RWPE2 (cell line): ENCODE results near the gene GRAMD1C.
A peak's percentile ranks its signal among the peaks of the same experiment; 100 is the strongest.
"Not testable (repeated sequence)": the region's sequence is repeated elsewhere in the genome, so short reads cannot be mapped to it uniquely, and the experiment has no call there.

Experiments used
- ATAC-seq: fragments of 200-7000 bp; cut with Tn5 transposase; 3 replicates; pipeline ENCODE4 v1.9.1; 2021; ENCODE audit warnings: low read depth
- DNase-seq: peaks from one replicate; pipeline ENCODE4 v3.0.0-alpha.2; 2020; ENCODE audit warnings: low spot score
- H3K27ac ChIP-seq: fragments of 450-650 bp; 2 replicates; pipeline ENCODE4 v1.5.1; 2017; ENCODE audit warnings: mild to moderate bottlenecking; ENCODE audit not compliant: poor library complexity, severe bottlenecking
- H3K27me3 ChIP-seq: fragments of 250-450 bp; sonication (Bioruptor Pico); 2 replicates; pipeline ENCODE4 v1.5.1; 2021; ENCODE audit warnings: mild to moderate bottlenecking, moderate library complexity; ENCODE audit not compliant: insufficient read depth, poor library complexity, severe bottlenecking
- H3K36me3 ChIP-seq: fragments of 250-450 bp; sonication (Bioruptor Pico); 2 replicates; pipeline ENCODE4 v1.5.1; 2020; ENCODE audit warnings: low read depth, mild to moderate bottlenecking, moderate library complexity
- H3K4me1 ChIP-seq: fragments of 250-450 bp; sonication (Bioruptor Pico); 2 replicates; pipeline ENCODE4 v1.5.1; 2021; ENCODE audit warnings: mild to moderate bottlenecking, moderate library complexity; ENCODE audit not compliant: insufficient read depth, poor library complexity, severe bottlenecking
- H3K4me3 ChIP-seq: fragments of 250-450 bp; sonication (Bioruptor Pico); 2 replicates; pipeline ENCODE4 v1.5.1; 2021; ENCODE audit warnings: mild to moderate bottlenecking, moderate library complexity; ENCODE audit not compliant: severe bottlenecking
- H3K9me3 ChIP-seq: fragments of 250-450 bp; sonication (Bioruptor Pico); 2 replicates; pipeline ENCODE4 v1.5.1; 2021; ENCODE audit warnings: mild to moderate bottlenecking, moderate library complexity; ENCODE audit not compliant: severe bottlenecking
- CTCF ChIP-seq: fragments of 450-650 bp; IDR thresholded peaks from one replicate; pipeline ENCODE4 v1.5.1; 2017; ENCODE audit warnings: mild to moderate bottlenecking, moderate library complexity; ENCODE audit not compliant: poor library complexity, severe bottlenecking

Gene GRAMD1C

GRCh38 chr3:113850391-113850790 lies 11.8 kb downstream of the GRAMD1C start:
- H3K36me3 ChIP-seq, H3K27me3 ChIP-seq, H3K4me1 ChIP-seq, H3K4me3 ChIP-seq, H3K27ac ChIP-seq, H3K9me3 ChIP-seq, DNase-seq, ATAC-seq: not testable (repeated sequence)

- no peaks in the 10 kb centered on the region for H3K36me3 ChIP-seq
- no peaks in the 10 kb centered on the region for H3K27me3 ChIP-seq
- no peak overlapping the region for H3K4me3 ChIP-seq
- no peak for TF ChIP-seq CTCF
- H3K9me3 ChIP-seq: no peaks in the 10 kb centered on the region
- H3K27ac ChIP-seq: no peak overlapping the region
- no peak for ATAC-seq
- H3K4me1 ChIP-seq: peaks cover 9% of the 10 kb centered on the region
- DNase-seq: no peak
These were observed 13.9 kb downstream of the GRAMD1C start for GRCh38 chr3:113852506-113852905.

GRCh38 chr3:113867506-113867905 lies 28.9 kb downstream of the GRAMD1C start:
- peak overlapping the region; percentile 23 for H3K27ac ChIP-seq
- no peak for TF ChIP-seq CTCF
- no peak for DNase-seq
- peak; percentile 98 for ATAC-seq
- H3K4me1 ChIP-seq: peaks cover 6% of the 10 kb centered on the region
- H3K36me3 ChIP-seq: no peaks in the 10 kb centered on the region; the same call in 1 of the 2 replicates
- peaks cover 3% of the 10 kb centered on the region for H3K9me3 ChIP-seq
- no peaks in the 10 kb centered on the region for H3K27me3 ChIP-seq
- no peak overlapping the region for H3K4me3 ChIP-seq

- no peak overlapping the region for H3K27ac ChIP-seq
- no peaks in the 10 kb centered on the region for H3K9me3 ChIP-seq
- no peak for TF ChIP-seq CTCF
- H3K27me3 ChIP-seq: no peaks in the 10 kb centered on the region
- no peaks in the 10 kb centered on the region for H3K4me1 ChIP-seq
- ATAC-seq (no peak), DNase-seq (no peak)
- no peak overlapping the region for H3K4me3 ChIP-seq
- H3K36me3 ChIP-seq: no peaks in the 10 kb centered on the region; the same call in 1 of the 2 replicates
These were observed 34.7 kb downstream of the GRAMD1C start for GRCh38 chr3:113873293-113873692.

GRCh38 chr3:113873814-113874526 lies 35.4 kb downstream of the GRAMD1C start:
- ATAC-seq: no peak
- no peak for DNase-seq
- no peak overlapping the region for H3K27ac ChIP-seq
- no peaks in the 10 kb centered on the region; the same call in 1 of the 2 replicates for H3K36me3 ChIP-seq
- no peaks in the 10 kb centered on the region for H3K9me3 ChIP-seq
- no peak for TF ChIP-seq CTCF
- no peak overlapping the region for H3K4me3 ChIP-seq
- no peaks in the 10 kb centered on the region for H3K4me1 ChIP-seq
- no peaks in the 10 kb centered on the region for H3K27me3 ChIP-seq
